ENCODE results near the gene SLC25A21.
A peak's percentile ranks its signal among the peaks of the same experiment; 100 is the strongest.

The SLC25A21 gene

GRCh38 chr14:37056473-37056872, 115.9 kb downstream of the SLC25A21 start:
- no peak for DNase-seq (ENCODE audit: low read depth, low spot score)
- no peak overlapping the region for H3K27ac ChIP-seq

GRCh38 chr14:37054869-37055268, 117.5 kb downstream of the SLC25A21 start:
- no peak overlapping the region for H3K27ac ChIP-seq
- no peak for DNase-seq (ENCODE audit: low read depth, low spot score)

- no peak for DNase-seq (ENCODE audit: low read depth, low spot score)
- H3K27ac ChIP-seq = no peak overlapping the region
Observed at GRCh38 chr14:37054144-37054543, 118.3 kb downstream of the SLC25A21 start.

- no peak overlapping the region for H3K27ac ChIP-seq
Observed at GRCh38 chr14:37051680-37052079, 120.7 kb downstream of the SLC25A21 start.

GRCh38 chr14:37051153-37051552, 121.3 kb downstream of the SLC25A21 start:
- H3K27ac ChIP-seq = no peak overlapping the region
- no peak for DNase-seq (ENCODE audit: low read depth, low spot score)

More at GRCh38 chr14:37051680-37052079, 120.7 kb downstream of the SLC25A21 start:
- no peak for DNase-seq (ENCODE audit: low read depth, low spot score)

- peak overlapping the region; percentile 73 for H3K27ac ChIP-seq
- DNase-seq (ENCODE audit: low read depth, low spot score) = peak; percentile 68
Observed at GRCh38 chr14:37048666-37049071, 123.7 kb downstream of the SLC25A21 start.

- DNase-seq (ENCODE audit: low read depth, low spot score) = no peak
- H3K27ac ChIP-seq = peak overlapping the region; percentile 73
Observed at GRCh38 chr14:37047996-37048395, 124.4 kb downstream of the SLC25A21 start.

GRCh38 chr14:37047226-37047625, 125.2 kb downstream of the SLC25A21 start:
- no peak for DNase-seq (ENCODE audit: low read depth, low spot score)
- no peak overlapping the region for H3K27ac ChIP-seq

GRCh38 chr14:37046815-37047214, 125.6 kb downstream of the SLC25A21 start:
- no peak overlapping the region for H3K27ac ChIP-seq
- no peak for DNase-seq (ENCODE audit: low read depth, low spot score)

- DNase-seq (ENCODE audit: low read depth, low spot score) = no peak
- H3K27ac ChIP-seq = no peak overlapping the region
Observed at GRCh38 chr14:37045340-37046061, 126.9 kb downstream of the SLC25A21 start.

GRCh38 chr14:37037636-37038387, 134.6 kb downstream of the SLC25A21 start:
- DNase-seq (ENCODE audit: low read depth, low spot score) = no peak
- H3K27ac ChIP-seq = no peak overlapping the region

GRCh38 chr14:37036669-37037341, 135.6 kb downstream of the SLC25A21 start:
- no peak for DNase-seq (ENCODE audit: low read depth, low spot score)
- H3K27ac ChIP-seq = no peak overlapping the region

GRCh38 chr14:37035401-37035800, 137.0 kb downstream of the SLC25A21 start:
- no peak for DNase-seq (ENCODE audit: low read depth, low spot score)
- no peak overlapping the region for H3K27ac ChIP-seq

GRCh38 chr14:37034410-37035285, 137.8 kb downstream of the SLC25A21 start:
- no peak overlapping the region for H3K27ac ChIP-seq
- DNase-seq (ENCODE audit: low read depth, low spot score) = no peak

GRCh38 chr14:37032863-37033262, 139.5 kb downstream of the SLC25A21 start:
- H3K27ac ChIP-seq = no peak overlapping the region

GRCh38 chr14:37027188-37027824, 145.1 kb downstream of the SLC25A21 start:
- DNase-seq (ENCODE audit: low read depth, low spot score) = no peak
- no peak overlapping the region for H3K27ac ChIP-seq

More at GRCh38 chr14:37032863-37033262, 139.5 kb downstream of the SLC25A21 start:
- DNase-seq (ENCODE audit: low read depth, low spot score) = no peak

GRCh38 chr14:37023875-37024565, 148.4 kb downstream of the SLC25A21 start:
- no peak for DNase-seq (ENCODE audit: low read depth, low spot score)
- no peak overlapping the region for H3K27ac ChIP-seq

- H3K27ac ChIP-seq = no peak overlapping the region
- no peak for DNase-seq (ENCODE audit: low read depth, low spot score)
Observed at GRCh38 chr14:37021390-37021789, 151.0 kb downstream of the SLC25A21 start.

GRCh38 chr14:37019488-37019887, 152.9 kb downstream of the SLC25A21 start:
- no peak for DNase-seq (ENCODE audit: low read depth, low spot score)
- H3K27ac ChIP-seq = no peak overlapping the region

Data from epithelial cell of prostate (primary cell).